ENCODE data around the gene NPAS2. TPM values are rescaled to one million over a fixed set of nuclear protein-coding genes. Genes with fewer than 3 reads are reported as not detected.

NPAS2 gene
- total and polyA plus RNA-seq, 2 of the 8 experiments (the other 6 are each of a cell fraction or from before 2014, with no cell fraction given), result 1.8 to 1.9 TPM

GRCh38 chr2:101038455-101039255 is 218.7 kb downstream of the NPAS2 start (continued):
- TF ChIP-seq YY1 (IDR thresholded peaks at IDR 0.05; ENCODE audit: low read depth, low read length), result 0 out of 2 replicates have a peak, but pooled peaks have one; percentile 34
- no peak for TF ChIP-seq HDAC6 (IDR thresholded peaks at IDR 0.05; ENCODE audit: low read depth, low read length)
- TF ChIP-seq, protein P1, sequence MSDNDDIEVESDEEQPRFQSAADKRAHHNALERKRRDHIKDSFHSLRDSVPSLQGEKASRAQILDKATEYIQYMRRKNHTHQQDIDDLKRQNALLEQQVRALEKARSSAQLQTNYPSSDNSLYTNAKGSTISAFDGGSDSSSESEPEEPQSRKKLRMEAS (IDR thresholded peaks at IDR 0.05), result peak; percentile 34; the same call in 1 of the 2 replicates
- peak; percentile 78 for TF ChIP-seq JUND (IDR thresholded peaks at IDR 0.05; ENCODE audit: low read length)
- TF ChIP-seq ATF3 (IDR thresholded peaks at IDR 0.05; ENCODE audit: insufficient read depth, low read depth, low read length), result peak; percentile 91
- TF ChIP-seq CTCF (IDR thresholded peaks at IDR 0.05; ENCODE audit: control extremely low read depth in 1 of 3, insufficient read depth in 1 of 3, low read depth in 1 of 3, low read length in 3 of 3), result peak; percentile 72 to 96 (median 94)

Measured in H1 (cell line).